Loucy (cell line): Measurements from ENCODE around the gene RPL28.

Experiments
- EZH2phosphoT487 ChIP-seq: fragments of 200-600 bp; IDR thresholded peaks from 2 replicates; pipeline ENCODE4 v1.6.1; 2018; ENCODE audit warnings: antibody characterized with exemption, mild to moderate bottlenecking, moderate library complexity, borderline replicate concordance
- TF ChIP-seq, protein P1 (sequence below): fragments of 200-600 bp; sonication (generic); conservative IDR thresholded peaks from 2 replicates; pipeline ENCODE4 v1.5.1; 2014; ENCODE audit warnings: mild to moderate bottlenecking, antibody characterized with exemption, low read length

DNA sequence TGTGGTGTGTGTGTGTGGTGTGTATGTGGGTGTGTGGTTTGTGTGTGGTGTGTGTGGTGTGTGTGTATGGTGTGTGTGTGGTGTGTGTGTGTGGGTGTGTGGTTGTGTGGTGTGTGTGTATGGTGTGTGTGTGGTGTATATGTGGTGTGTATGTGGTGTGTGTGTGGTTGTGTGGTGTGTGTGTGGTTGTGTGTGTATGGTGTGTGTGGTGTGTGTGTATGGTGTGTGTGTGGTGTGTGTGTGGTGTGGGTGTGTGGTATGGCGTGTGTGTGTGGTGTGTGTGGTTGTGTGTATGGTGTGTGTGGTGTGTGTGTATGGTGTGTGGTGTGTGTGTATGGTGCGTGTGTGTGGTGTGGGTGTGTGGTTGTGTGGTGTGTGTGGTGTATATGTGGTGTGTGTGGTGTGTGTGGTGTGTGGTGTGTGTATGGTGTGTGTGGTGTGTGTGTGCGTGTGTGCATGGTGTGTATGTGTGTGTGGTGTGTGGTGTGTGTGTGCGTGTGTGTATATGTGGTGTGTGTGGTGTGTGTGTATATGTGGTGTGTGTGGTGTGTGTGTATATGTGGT is 48.7 kb downstream of the RPL28 start:
- TF ChIP-seq, protein P1, sequence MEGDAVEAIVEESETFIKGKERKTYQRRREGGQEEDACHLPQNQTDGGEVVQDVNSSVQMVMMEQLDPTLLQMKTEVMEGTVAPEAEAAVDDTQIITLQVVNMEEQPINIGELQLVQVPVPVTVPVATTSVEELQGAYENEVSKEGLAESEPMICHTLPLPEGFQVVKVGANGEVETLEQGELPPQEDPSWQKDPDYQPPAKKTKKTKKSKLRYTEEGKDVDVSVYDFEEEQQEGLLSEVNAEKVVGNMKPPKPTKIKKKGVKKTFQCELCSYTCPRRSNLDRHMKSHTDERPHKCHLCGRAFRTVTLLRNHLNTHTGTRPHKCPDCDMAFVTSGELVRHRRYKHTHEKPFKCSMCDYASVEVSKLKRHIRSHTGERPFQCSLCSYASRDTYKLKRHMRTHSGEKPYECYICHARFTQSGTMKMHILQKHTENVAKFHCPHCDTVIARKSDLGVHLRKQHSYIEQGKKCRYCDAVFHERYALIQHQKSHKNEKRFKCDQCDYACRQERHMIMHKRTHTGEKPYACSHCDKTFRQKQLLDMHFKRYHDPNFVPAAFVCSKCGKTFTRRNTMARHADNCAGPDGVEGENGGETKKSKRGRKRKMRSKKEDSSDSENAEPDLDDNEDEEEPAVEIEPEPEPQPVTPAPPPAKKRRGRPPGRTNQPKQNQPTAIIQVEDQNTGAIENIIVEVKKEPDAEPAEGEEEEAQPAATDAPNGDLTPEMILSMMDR: no peak
- TF ChIP-seq EZH2phosphoT487: no peak
